Chondrocyte (in vitro differentiated cells): ENCODE measurements around the gene BTNL2. TPM values are rescaled to one million over a fixed set of nuclear protein-coding genes. Genes with fewer than 3 reads are reported as not detected.

Source experiments
- DNase-seq: peaks from one replicate; pipeline ENCODE4 v3.0.0; 2021; ENCODE audit warnings: mixed read lengths, low spot score
- H3K27ac Mint-ChIP-seq: one replicate; pipeline ENCODE4 v1.8.0; 2021; ENCODE audit warnings: mild to moderate bottlenecking, moderate library complexity, mixed read lengths; ENCODE audit not compliant: unreplicated experiment
- H3K27me3 Mint-ChIP-seq: 2 replicates; pipeline ENCODE4 v1.8.0; 2021; ENCODE audit warnings: low read depth, mixed read lengths
- H3K36me3 Mint-ChIP-seq: 2 replicates; pipeline ENCODE4 v1.8.0; 2021; ENCODE audit warnings: low read depth, mixed read lengths
- H3K4me1 Mint-ChIP-seq: 2 replicates; pipeline ENCODE4 v1.8.0; 2021; ENCODE audit warnings: low read depth, mild to moderate bottlenecking, mixed read lengths
- H3K4me3 Mint-ChIP-seq: one replicate; pipeline ENCODE4 v1.8.0; 2021; ENCODE audit warnings: mild to moderate bottlenecking, moderate library complexity, mixed read lengths; ENCODE audit not compliant: unreplicated experiment
- H3K9me3 Mint-ChIP-seq: 2 replicates; pipeline ENCODE4 v1.8.0; 2021; ENCODE audit warnings: low read depth, mixed read lengths
- total RNA-seq: library from RNA; stranded (reverse); gene quantifications from 3 replicates; pipeline ENCODE4 v1.2.1, GENCODE V29; 2021
- TF ChIP-seq, protein P1 (sequence below): fragments of 200-600 bp; sonication (generic); IDR thresholded peaks from 2 replicates; pipeline ENCODE4 v1.5.0; 2021; ENCODE audit warnings: antibody characterized with exemption, mild to moderate bottlenecking, moderate library complexity

The BTNL2 gene
- total RNA-seq, 1 donor from 2014 or later = not detected

DNA sequence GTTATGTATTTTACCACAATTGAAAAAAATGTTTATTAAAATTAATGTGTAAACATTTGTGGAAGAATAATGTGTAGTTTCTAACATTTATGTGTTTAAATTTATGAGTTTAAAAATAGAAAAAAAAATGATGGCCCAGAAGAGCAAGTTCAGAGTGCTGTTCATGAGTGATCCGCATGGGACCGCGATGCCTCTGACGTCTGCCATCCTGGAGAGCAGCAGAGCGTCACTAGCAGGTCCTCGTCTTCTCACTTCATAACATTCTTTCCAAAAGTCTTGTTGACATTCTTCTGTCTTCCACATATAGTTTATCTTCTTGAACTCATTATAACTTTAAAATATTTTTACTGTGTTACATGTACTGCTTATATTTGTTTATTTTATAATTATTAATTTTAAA lies 15.5 kb downstream of the BTNL2 start:
- Mint-ChIP-seq H3K4me3 (no peak overlapping the region), H3K9me3 (no peaks in the 10 kb centered on the region), H3K4me1 (no peaks in the 10 kb centered on the region), H3K27ac (no peak overlapping the region), H3K27me3 (peaks cover 51% of the 10 kb centered on the region), H3K36me3 (no peaks in the 10 kb centered on the region)
- TF ChIP-seq, protein P1, sequence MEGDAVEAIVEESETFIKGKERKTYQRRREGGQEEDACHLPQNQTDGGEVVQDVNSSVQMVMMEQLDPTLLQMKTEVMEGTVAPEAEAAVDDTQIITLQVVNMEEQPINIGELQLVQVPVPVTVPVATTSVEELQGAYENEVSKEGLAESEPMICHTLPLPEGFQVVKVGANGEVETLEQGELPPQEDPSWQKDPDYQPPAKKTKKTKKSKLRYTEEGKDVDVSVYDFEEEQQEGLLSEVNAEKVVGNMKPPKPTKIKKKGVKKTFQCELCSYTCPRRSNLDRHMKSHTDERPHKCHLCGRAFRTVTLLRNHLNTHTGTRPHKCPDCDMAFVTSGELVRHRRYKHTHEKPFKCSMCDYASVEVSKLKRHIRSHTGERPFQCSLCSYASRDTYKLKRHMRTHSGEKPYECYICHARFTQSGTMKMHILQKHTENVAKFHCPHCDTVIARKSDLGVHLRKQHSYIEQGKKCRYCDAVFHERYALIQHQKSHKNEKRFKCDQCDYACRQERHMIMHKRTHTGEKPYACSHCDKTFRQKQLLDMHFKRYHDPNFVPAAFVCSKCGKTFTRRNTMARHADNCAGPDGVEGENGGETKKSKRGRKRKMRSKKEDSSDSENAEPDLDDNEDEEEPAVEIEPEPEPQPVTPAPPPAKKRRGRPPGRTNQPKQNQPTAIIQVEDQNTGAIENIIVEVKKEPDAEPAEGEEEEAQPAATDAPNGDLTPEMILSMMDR = no peak
- no peak for DNase-seq

DNA sequence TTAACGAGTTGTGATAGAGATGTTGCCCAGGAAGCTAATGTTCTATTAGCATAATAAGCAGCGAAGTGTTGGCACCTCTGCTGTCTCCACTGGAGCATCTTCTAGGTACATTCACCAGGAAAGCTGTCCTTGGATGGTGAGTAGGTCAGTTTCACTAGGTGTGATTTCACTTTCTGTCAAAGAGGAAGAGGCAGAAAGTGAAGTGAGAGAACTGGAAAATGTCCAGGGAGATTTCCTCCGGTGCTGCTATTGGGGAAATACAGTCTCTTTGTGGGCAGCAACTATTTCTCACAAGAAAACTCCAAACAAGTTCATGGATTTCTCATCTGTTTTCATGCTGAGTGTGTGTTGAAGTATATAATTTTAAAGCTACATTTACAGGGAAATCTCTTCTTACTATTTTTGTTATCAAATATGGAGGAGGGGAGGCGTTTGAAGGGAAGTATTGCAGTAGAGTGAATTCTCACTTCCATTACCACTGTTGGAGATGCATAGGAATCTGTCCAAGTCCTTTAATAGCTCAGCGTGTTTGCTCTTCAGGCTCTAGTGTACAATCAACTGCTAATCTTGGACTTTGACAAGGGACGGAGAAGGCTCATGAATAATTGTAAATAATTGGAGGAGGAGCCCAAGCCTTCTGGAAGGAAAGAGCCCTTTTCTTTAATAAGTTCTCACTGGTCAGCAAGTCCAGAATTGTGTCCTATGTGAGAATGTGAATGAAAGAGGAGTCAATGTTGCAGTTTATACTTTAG lies 19.2 kb downstream of the BTNL2 start:
- Mint-ChIP-seq H3K27me3 (peaks cover 44% of the 10 kb centered on the region), H3K36me3 (no peaks in the 10 kb centered on the region), H3K27ac (no peak overlapping the region), H3K4me3 (no peak overlapping the region), H3K9me3 (no peaks in the 10 kb centered on the region), H3K4me1 (no peaks in the 10 kb centered on the region)
- TF ChIP-seq, protein P1 = no peak
- DNase-seq = no peak

DNA sequence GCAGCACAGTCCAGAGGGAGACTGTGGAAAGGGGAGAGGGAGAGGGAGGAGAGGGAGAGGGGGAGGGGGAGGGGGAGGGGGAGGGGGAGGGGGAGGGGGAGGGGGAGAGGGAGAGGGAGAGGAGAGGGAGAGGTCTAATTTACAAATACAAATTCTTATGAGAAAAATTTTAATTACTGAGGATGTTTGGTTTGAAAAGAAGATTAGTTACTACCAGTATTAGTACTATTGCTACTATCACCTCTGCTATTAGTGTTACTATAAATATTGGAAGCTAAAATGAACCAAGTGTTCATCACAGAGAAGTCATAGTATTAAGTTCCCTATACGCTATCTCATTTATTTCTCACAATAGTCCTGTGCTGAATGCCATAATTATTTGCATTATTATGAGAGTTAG lies 20.9 kb downstream of the BTNL2 start:
- TF ChIP-seq, protein P1 = no peak
- Mint-ChIP-seq H3K4me1 (no peaks in the 10 kb centered on the region), H3K9me3 (no peaks in the 10 kb centered on the region), H3K27ac (no peak overlapping the region), H3K27me3 (peaks cover 54% of the 10 kb centered on the region), H3K36me3 (no peaks in the 10 kb centered on the region), H3K4me3 (no peak overlapping the region)
- no peak for DNase-seq

DNA sequence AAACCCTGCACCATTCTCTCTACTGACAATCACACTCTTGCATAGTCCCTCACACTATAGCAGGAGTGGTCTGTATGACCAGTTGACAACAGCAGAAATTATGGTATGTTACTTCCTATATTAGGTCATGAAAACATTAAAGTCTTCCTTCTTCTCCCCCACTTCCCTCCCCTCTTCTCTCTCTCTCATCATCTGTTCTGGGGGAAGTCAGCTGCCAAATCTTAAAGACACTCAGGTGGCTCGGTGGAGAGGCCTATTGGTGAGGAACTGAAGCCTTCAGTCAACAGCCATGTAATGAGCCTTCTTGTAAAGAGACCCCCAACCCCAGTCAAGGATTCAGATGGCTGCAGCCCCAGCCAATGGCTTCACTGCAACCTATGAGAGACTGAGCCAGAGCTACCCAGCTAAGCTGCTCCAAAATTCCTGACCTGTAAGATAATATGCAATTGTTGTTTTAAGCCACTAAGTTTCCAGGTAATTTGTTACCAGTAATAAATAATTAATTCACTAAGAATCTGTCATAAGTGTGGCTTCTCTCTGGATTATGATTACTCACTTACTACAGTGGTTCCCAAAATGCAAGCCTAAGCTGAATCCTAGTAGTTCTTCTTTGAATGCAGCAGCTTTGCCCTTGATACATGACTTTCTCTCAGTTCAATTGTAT lies 24.1 kb downstream of the BTNL2 start:
- Mint-ChIP-seq H3K9me3 (no peaks in the 10 kb centered on the region), H3K36me3 (no peaks in the 10 kb centered on the region), H3K27me3 (peaks cover 47% of the 10 kb centered on the region), H3K4me3 (no peak overlapping the region), H3K4me1 (no peaks in the 10 kb centered on the region), H3K27ac (no peak overlapping the region)
- no peak for DNase-seq
- TF ChIP-seq, protein P1 = no peak

DNA sequence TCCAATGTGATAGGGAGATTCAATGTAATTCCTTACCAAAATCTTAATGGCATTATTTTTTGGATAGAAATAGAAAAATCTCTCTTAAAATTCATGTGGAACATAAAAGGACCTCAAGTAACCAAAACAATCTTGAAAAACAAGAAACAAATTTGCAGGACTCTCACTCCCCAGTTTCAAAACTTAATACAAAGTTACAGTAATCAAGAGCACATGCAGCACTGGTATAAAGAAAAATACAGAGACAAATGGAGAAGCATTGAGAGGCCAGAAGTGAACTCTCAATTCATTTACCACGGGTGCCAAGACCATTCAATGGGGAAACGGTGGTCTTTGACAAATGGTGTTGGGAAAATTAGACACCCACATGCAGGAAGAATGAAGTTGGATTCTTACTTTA lies 27.4 kb downstream of the BTNL2 start:
- Mint-ChIP-seq H3K27me3 (peaks cover 49% of the 10 kb centered on the region), H3K36me3 (no peaks in the 10 kb centered on the region), H3K9me3 (no peaks in the 10 kb centered on the region), H3K27ac (no peak overlapping the region), H3K4me1 (no peaks in the 10 kb centered on the region), H3K4me3 (no peak overlapping the region)
- DNase-seq = no peak
- TF ChIP-seq, protein P1 = no peak
